IgD-negative memory B cell (primary cell): ENCODE data around the gene PRTN3. TPM values are rescaled to one million over a fixed set of nuclear protein-coding genes. Genes with fewer than 3 reads are reported as not detected.

Experiments
- H3K27ac Mint-ChIP-seq, 3 donors: one replicate each; pipeline ENCODE4 v1.8.0; 2020 to 2022; ENCODE audit warnings: mild to moderate bottlenecking in 3 of 3, mixed read lengths in 3 of 3, moderate library complexity in 1 of 3
- H3K27me3 Mint-ChIP-seq: one replicate; pipeline ENCODE4 v1.8.0; 2021; ENCODE audit warnings: mixed read lengths
- H3K36me3 Mint-ChIP-seq: one replicate; pipeline ENCODE4 v1.8.0; 2020; ENCODE audit warnings: mild to moderate bottlenecking, mixed read lengths
- H3K4me1 Mint-ChIP-seq, 3 donors: one replicate each; pipeline ENCODE4 v1.8.0; 2020 to 2022; ENCODE audit warnings: mixed read lengths in 3 of 3, mild to moderate bottlenecking in 1 of 3
- H3K4me3 Mint-ChIP-seq, 4 donors: one replicate each; pipeline ENCODE4 v1.8.0; 2020 to 2022; ENCODE audit warnings: mild to moderate bottlenecking in 4 of 4, mixed read lengths in 4 of 4, moderate library complexity in 3 of 4
- H3K9me3 Mint-ChIP-seq, 3 donors: one replicate each; pipeline ENCODE4 v1.8.0; 2020 to 2021; ENCODE audit warnings: mixed read lengths in 3 of 3, mild to moderate bottlenecking in 1 of 3
- polyA plus RNA-seq: library from polyadenylated mRNA; unstranded; fragments of 300-500 nt; fragmentation: Illumina TruSeq; gene quantifications from one replicate; pipeline ENCODE4 v1.2.3, GENCODE V29; 2021

PRTN3 gene
- polyA plus RNA-seq, 1 donor from 2014 or later: not detected

GRCh38 chr19:896434-896833 lies 55.6 kb downstream of the PRTN3 start:
- H3K4me3 Mint-ChIP-seq: peak overlapping the region in 2 of 4 donors; percentile 17 to 32
- peaks cover 2% of the 10 kb centered on the region for H3K27me3 Mint-ChIP-seq

GRCh38 chr19:896999-897398 lies 56.2 kb downstream of the PRTN3 start:
- Mint-ChIP-seq H3K9me3 (peaks cover 0 to 2% (median 0%) of the 10 kb centered on the region in 3 donors), H3K27ac (peak overlapping the region in 2 of 3 donors; percentile 39 to 97), H3K4me3 (peak overlapping the region in 1 of 4 donors; percentile 32)

More at GRCh38 chr19:896434-896833, 55.6 kb downstream of the PRTN3 start:
- H3K27ac Mint-ChIP-seq: peak overlapping the region in 1 of 3 donors; percentile 97
- peaks cover 10 to 16% (median 10%) of the 10 kb centered on the region in 3 donors for H3K4me1 Mint-ChIP-seq
- H3K9me3 Mint-ChIP-seq: peaks cover 0 to 2% (median 0%) of the 10 kb centered on the region in 3 donors
- H3K36me3 Mint-ChIP-seq: peaks cover 2% of the 10 kb centered on the region

GRCh38 chr19:897442-898039 lies 56.7 kb downstream of the PRTN3 start:
- Mint-ChIP-seq H3K27ac (peak overlapping the region in 2 of 3 donors; percentile 39 to 97), H3K4me1 (peaks cover 10 to 16% (median 10%) of the 10 kb centered on the region in 3 donors), H3K36me3 (peaks cover 2% of the 10 kb centered on the region), H3K9me3 (peaks cover 0 to 2% (median 0%) of the 10 kb centered on the region in 3 donors), H3K27me3 (peaks cover 2% of the 10 kb centered on the region), H3K4me3 (peak overlapping the region in 2 of 4 donors; percentile 41 to 83)

More at GRCh38 chr19:896999-897398, 56.2 kb downstream of the PRTN3 start:
- H3K4me1 Mint-ChIP-seq: peaks cover 10 to 16% (median 10%) of the 10 kb centered on the region in 3 donors
- peaks cover 2% of the 10 kb centered on the region for H3K36me3 Mint-ChIP-seq
- peaks cover 2% of the 10 kb centered on the region for H3K27me3 Mint-ChIP-seq

Other genes starting within 250 kb of the PRTN3 start
- 41.9 TPM for gene POLRMT, start 207.5 kb upstream of the PRTN3 start, polyA plus RNA-seq
- not detected for gene FGF22, start 201.1 kb upstream of the PRTN3 start, polyA plus RNA-seq
- gene RNF126, start 177.8 kb upstream of the PRTN3 start, polyA plus RNA-seq: 108 TPM
- gene FSTL3, start 164.6 kb upstream of the PRTN3 start, polyA plus RNA-seq: 1.7 TPM
- not detected for gene PRSS57, start 145.5 kb upstream of the PRTN3 start, polyA plus RNA-seq
- gene PALM, start 132.1 kb upstream of the PRTN3 start, polyA plus RNA-seq: not detected
- gene MISP, start 89.9 kb upstream of the PRTN3 start, polyA plus RNA-seq: not detected
- gene PTBP1, start 43.5 kb upstream of the PRTN3 start, polyA plus RNA-seq: 163 TPM
- not detected for gene PLPPR3, start 19.0 kb upstream of the PRTN3 start, polyA plus RNA-seq
- gene AZU1, start 13.2 kb upstream of the PRTN3 start, polyA plus RNA-seq: not detected
- gene ELANE, start 11.3 kb downstream of the PRTN3 start, polyA plus RNA-seq: not detected
- 6.3 TPM for gene CFD, start 18.7 kb downstream of the PRTN3 start, polyA plus RNA-seq
- gene MED16, start 52.2 kb downstream of the PRTN3 start, polyA plus RNA-seq: 138 TPM
- not detected for gene RNU6-9, start 52.5 kb downstream of the PRTN3 start, polyA plus RNA-seq
- 322 TPM for gene R3HDM4, start 72.2 kb downstream of the PRTN3 start, polyA plus RNA-seq
- gene KISS1R, start 76.3 kb downstream of the PRTN3 start, polyA plus RNA-seq: 3.9 TPM
- gene ARID3A, start 85.0 kb downstream of the PRTN3 start, polyA plus RNA-seq: 4.2 TPM
- 53.4 TPM for gene WDR18, start 143.3 kb downstream of the PRTN3 start, polyA plus RNA-seq
- not detected for gene GRIN3B, start 159.4 kb downstream of the PRTN3 start, polyA plus RNA-seq
- gene TMEM259, start 180.1 kb downstream of the PRTN3 start, polyA plus RNA-seq: 82.6 TPM
- gene RNU6-2, start 180.5 kb downstream of the PRTN3 start, polyA plus RNA-seq: not detected
- gene CNN2, start 185.6 kb downstream of the PRTN3 start, polyA plus RNA-seq: 596 TPM
- 21.4 TPM for gene ABCA7, start 199.1 kb downstream of the PRTN3 start, polyA plus RNA-seq
- 391 TPM for gene ARHGAP45, start 226.2 kb downstream of the PRTN3 start, polyA plus RNA-seq